ENCODE measurements around the gene C11orf98. TPM values are rescaled to one million over a fixed set of nuclear protein-coding genes. Genes with fewer than 3 reads are reported as not detected.
A peak's percentile ranks its signal among the peaks of the same experiment; 100 is the strongest.

The C11orf98 gene
- total and polyA plus RNA-seq, 2 of the 13 experiments (the other 11 are each of a cell fraction or from before 2014, with no cell fraction given) = 30.4 to 91.8 TPM

- TF ChIP-seq, protein P1, sequence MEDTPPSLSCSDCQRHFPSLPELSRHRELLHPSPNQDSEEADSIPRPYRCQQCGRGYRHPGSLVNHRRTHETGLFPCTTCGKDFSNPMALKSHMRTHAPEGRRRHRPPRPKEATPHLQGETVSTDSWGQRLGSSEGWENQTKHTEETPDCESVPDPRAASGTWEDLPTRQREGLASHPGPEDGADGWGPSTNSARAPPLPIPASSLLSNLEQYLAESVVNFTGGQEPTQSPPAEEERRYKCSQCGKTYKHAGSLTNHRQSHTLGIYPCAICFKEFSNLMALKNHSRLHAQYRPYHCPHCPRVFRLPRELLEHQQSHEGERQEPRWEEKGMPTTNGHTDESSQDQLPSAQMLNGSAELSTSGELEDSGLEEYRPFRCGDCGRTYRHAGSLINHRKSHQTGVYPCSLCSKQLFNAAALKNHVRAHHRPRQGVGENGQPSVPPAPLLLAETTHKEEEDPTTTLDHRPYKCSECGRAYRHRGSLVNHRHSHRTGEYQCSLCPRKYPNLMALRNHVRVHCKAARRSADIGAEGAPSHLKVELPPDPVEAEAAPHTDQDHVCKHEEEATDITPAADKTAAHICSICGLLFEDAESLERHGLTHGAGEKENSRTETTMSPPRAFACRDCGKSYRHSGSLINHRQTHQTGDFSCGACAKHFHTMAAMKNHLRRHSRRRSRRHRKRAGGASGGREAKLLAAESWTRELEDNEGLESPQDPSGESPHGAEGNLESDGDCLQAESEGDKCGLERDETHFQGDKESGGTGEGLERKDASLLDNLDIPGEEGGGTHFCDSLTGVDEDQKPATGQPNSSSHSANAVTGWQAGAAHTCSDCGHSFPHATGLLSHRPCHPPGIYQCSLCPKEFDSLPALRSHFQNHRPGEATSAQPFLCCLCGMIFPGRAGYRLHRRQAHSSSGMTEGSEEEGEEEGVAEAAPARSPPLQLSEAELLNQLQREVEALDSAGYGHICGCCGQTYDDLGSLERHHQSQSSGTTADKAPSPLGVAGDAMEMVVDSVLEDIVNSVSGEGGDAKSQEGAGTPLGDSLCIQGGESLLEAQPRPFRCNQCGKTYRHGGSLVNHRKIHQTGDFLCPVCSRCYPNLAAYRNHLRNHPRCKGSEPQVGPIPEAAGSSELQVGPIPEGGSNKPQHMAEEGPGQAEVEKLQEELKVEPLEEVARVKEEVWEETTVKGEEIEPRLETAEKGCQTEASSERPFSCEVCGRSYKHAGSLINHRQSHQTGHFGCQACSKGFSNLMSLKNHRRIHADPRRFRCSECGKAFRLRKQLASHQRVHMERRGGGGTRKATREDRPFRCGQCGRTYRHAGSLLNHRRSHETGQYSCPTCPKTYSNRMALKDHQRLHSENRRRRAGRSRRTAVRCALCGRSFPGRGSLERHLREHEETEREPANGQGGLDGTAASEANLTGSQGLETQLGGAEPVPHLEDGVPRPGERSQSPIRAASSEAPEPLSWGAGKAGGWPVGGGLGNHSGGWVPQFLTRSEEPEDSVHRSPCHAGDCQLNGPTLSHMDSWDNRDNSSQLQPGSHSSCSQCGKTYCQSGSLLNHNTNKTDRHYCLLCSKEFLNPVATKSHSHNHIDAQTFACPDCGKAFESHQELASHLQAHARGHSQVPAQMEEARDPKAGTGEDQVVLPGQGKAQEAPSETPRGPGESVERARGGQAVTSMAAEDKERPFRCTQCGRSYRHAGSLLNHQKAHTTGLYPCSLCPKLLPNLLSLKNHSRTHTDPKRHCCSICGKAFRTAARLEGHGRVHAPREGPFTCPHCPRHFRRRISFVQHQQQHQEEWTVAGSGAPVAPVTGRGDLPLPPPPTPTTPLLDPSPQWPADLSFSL (CRISPR knock-in tag; IDR thresholded peaks at IDR 0.05) = no peak
- TF ChIP-seq, protein P2, sequence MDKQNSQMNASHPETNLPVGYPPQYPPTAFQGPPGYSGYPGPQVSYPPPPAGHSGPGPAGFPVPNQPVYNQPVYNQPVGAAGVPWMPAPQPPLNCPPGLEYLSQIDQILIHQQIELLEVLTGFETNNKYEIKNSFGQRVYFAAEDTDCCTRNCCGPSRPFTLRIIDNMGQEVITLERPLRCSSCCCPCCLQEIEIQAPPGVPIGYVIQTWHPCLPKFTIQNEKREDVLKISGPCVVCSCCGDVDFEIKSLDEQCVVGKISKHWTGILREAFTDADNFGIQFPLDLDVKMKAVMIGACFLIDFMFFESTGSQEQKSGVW (CRISPR knock-in tag; IDR thresholded peaks at IDR 0.05; ENCODE audit: borderline replicate concordance) = no peak
- TF ChIP-seq ZNF773 (CRISPR knock-in tag; IDR thresholded peaks at IDR 0.05; ENCODE audit: borderline replicate concordance) (no peak; the same call in 1 of the 2 replicates), PTBP1 (IDR thresholded peaks at IDR 0.05; ENCODE audit: low read depth, low read length, poor library complexity, severe bottlenecking) (peak; percentile 24), ZC3H4 (CRISPR knock-in tag; IDR thresholded peaks at IDR 0.05; ENCODE audit: borderline replicate concordance) (no peak), MAFG (CRISPR knock-in tag; IDR thresholded peaks at IDR 0.05) (no peak), BATF2 (CRISPR knock-in tag; IDR thresholded peaks at IDR 0.05) (0 out of 2 replicates have a peak, but pooled peaks have one; percentile 22), HES4 (CRISPR knock-in tag; IDR thresholded peaks at IDR 0.05; ENCODE audit: borderline replicate concordance) (0 out of 2 replicates have a peak, but pooled peaks have one; percentile 64), ZNF142 (CRISPR knock-in tag; IDR thresholded peaks at IDR 0.05) (no peak)
- TF ChIP-seq, protein P3, sequence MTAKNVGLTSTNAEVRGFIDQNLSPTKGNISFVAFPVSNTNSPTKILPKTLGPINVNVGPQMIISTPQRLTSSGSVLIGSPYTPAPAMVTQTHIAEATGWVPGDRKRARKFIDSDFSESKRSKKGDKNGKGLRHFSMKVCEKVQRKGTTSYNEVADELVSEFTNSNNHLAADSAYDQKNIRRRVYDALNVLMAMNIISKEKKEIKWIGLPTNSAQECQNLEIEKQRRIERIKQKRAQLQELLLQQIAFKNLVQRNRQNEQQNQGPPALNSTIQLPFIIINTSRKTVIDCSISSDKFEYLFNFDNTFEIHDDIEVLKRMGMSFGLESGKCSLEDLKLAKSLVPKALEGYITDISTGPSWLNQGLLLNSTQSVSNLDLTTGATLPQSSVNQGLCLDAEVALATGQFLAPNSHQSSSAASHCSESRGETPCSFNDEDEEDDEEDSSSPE (CRISPR knock-in tag; IDR thresholded peaks at IDR 0.05) = peak; percentile 59
Measured at GRCh38 chr11:62671608-62672389, 6.8 kb upstream of the C11orf98 start, which contains the start of the genes LBHD1 and UQCC3 (continued).

Measured in HepG2 (cell line).